Type B pancreatic cell (in vitro differentiated cells): ENCODE data around the gene ZNF441. TPM values are rescaled to one million over a fixed set of nuclear protein-coding genes. Genes with fewer than 3 reads are reported as not detected.

ENCODE experiments used
- DNase-seq: peaks from one replicate; pipeline ENCODE4 v3.0.0; 2021; ENCODE audit warnings: mixed read lengths; ENCODE audit not compliant: unreplicated experiment; ENCODE audit errors: extremely low spot score
- H3K27ac Mint-ChIP-seq: 2 replicates; pipeline ENCODE4 v1.8.0; 2021; ENCODE audit warnings: mild to moderate bottlenecking, mixed read lengths
- H3K27me3 Mint-ChIP-seq: 2 replicates; pipeline ENCODE4 v1.8.0; 2021; ENCODE audit warnings: mixed read lengths
- H3K36me3 Mint-ChIP-seq: 2 replicates; pipeline ENCODE4 v1.8.0; 2021; ENCODE audit warnings: mixed read lengths
- H3K4me1 Mint-ChIP-seq: one replicate; pipeline ENCODE4 v1.8.0; 2021; ENCODE audit warnings: mixed read lengths; ENCODE audit not compliant: unreplicated experiment
- H3K4me3 Mint-ChIP-seq: 2 replicates; pipeline ENCODE4 v1.8.0; 2021; ENCODE audit warnings: mild to moderate bottlenecking, mixed read lengths
- H3K9me3 Mint-ChIP-seq: 2 replicates; pipeline ENCODE4 v1.8.0; 2021; ENCODE audit warnings: mixed read lengths
- total RNA-seq: library from RNA; stranded (reverse); gene quantifications from 2 replicates; pipeline ENCODE4 v1.2.1, GENCODE V29; 2021; ENCODE audit warnings: low replicate concordance
- TF ChIP-seq, protein P1 (sequence below): fragments of 200-600 bp; sonication (generic); conservative IDR thresholded peaks from 2 replicates; pipeline ENCODE4 v1.5.0; 2021; ENCODE audit warnings: antibody characterized with exemption, mild to moderate bottlenecking

Gene ZNF441
- total RNA-seq, 1 donor from 2014 or later: 6.3 TPM

DNA sequence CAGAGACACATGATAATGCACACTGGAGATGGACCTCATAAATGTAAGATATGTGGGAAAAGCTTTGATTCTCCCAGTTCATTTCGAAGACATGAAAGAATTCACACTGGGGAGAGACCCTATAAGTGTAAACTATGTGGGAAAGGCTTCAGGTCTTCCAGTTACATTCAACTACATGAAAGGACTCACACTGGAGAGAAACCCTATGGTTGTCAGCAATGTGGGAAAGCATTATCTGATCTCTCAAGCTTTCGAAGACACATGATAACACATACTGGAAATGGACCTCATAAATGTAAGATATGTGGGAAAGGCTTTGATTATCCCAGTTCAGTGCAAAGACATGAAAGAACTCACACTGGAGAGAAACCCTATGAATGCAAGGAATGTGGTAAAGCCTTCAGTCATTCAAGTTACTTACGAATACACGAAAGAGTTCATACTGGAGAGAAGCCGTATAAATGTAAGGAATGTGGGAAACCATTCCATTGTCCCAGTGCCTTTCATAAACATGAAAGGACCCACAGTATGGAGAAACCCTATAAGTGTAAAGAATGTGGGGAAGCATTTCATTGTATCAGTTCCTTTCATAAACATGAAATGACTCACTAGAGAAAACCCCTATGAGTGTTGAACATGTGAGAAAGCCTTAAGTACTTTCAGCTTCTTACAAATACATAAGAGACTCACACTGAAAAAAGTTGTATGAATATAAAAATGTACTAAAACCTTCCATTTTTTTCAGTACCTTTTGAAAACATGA lies 14.7 kb downstream of the ZNF441 start:
- no peak overlapping the region for H3K4me3 Mint-ChIP-seq
- TF ChIP-seq, protein P1, sequence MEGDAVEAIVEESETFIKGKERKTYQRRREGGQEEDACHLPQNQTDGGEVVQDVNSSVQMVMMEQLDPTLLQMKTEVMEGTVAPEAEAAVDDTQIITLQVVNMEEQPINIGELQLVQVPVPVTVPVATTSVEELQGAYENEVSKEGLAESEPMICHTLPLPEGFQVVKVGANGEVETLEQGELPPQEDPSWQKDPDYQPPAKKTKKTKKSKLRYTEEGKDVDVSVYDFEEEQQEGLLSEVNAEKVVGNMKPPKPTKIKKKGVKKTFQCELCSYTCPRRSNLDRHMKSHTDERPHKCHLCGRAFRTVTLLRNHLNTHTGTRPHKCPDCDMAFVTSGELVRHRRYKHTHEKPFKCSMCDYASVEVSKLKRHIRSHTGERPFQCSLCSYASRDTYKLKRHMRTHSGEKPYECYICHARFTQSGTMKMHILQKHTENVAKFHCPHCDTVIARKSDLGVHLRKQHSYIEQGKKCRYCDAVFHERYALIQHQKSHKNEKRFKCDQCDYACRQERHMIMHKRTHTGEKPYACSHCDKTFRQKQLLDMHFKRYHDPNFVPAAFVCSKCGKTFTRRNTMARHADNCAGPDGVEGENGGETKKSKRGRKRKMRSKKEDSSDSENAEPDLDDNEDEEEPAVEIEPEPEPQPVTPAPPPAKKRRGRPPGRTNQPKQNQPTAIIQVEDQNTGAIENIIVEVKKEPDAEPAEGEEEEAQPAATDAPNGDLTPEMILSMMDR: no peak
- peaks cover 52% of the 10 kb centered on the region for H3K36me3 Mint-ChIP-seq
- H3K27ac Mint-ChIP-seq: no peak overlapping the region
- no peaks in the 10 kb centered on the region for H3K4me1 Mint-ChIP-seq
- DNase-seq: no peak
- no peaks in the 10 kb centered on the region for H3K27me3 Mint-ChIP-seq
- peaks cover 31% of the 10 kb centered on the region for H3K9me3 Mint-ChIP-seq

DNA sequence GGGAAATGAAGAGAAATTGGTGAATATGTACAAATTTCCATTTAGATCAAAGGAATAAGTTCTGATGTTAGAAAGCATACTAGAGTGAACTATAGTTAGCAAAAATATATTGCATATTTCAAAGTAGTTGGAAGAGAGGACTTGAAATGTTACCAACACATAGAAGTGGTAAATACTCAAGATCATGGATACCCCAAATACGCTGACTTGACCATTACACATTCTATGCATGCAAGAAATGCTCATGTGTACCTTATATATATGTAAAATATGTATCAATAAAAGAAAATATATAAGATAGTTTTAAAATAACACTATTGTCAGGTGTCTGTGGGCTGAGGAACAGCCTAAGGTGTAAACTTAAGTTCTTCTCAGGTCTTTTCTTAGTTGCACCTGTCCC lies 17.0 kb downstream of the ZNF441 start:
- no peaks in the 10 kb centered on the region for H3K27me3 Mint-ChIP-seq
- no peaks in the 10 kb centered on the region for H3K4me1 Mint-ChIP-seq
- H3K36me3 Mint-ChIP-seq: peaks cover 43% of the 10 kb centered on the region
- TF ChIP-seq, protein P1: no peak
- DNase-seq: no peak
- peaks cover 27% of the 10 kb centered on the region for H3K9me3 Mint-ChIP-seq
- no peak overlapping the region for H3K27ac Mint-ChIP-seq
- H3K4me3 Mint-ChIP-seq: no peak overlapping the region

DNA sequence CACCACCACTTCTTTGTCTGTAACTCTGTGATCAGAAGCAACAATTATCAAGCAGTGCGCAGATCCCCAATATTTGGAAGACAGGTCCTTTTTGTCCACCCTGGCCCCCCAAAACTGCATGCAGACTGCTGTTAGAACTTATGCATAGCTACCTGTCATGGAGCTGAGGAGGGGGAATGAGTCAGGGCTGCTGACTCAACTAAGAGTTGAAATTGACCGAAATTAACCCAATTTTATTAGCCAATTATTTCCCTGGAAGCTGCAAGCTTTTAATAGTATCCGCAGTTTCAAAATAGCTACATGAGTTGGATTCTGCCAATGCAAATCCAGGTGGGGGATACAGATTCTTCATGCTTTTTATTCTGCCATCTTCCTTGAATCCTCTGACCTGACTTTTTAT lies 17.6 kb downstream of the ZNF441 start:
- Mint-ChIP-seq H3K9me3 (peaks cover 27% of the 10 kb centered on the region), H3K27me3 (no peaks in the 10 kb centered on the region), H3K36me3 (peaks cover 40% of the 10 kb centered on the region), H3K4me1 (no peaks in the 10 kb centered on the region), H3K27ac (no peak overlapping the region), H3K4me3 (no peak overlapping the region)
- TF ChIP-seq, protein P1: no peak
- no peak for DNase-seq

DNA sequence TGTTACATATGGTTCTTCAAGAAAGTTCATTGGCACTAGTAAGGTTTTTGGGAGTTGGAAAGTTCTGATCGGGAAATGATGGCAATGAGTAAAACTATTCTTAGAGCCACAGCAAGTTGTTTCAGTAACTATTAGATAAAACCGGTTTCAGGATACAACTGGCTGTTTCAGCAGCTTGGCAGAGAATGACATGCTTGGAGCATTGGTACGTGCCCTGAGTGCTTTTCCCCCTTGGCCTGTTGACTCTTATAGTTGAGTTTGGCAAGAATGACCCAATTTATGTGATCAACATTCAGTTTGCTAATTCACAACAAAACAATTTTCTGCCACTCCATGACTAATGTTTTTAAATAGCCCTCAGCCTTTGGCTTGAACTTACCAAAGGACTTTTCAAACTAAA lies 20.7 kb downstream of the ZNF441 start:
- Mint-ChIP-seq H3K27ac (no peak overlapping the region), H3K4me1 (no peaks in the 10 kb centered on the region), H3K27me3 (no peaks in the 10 kb centered on the region), H3K9me3 (peaks cover 11% of the 10 kb centered on the region), H3K36me3 (peaks cover 21% of the 10 kb centered on the region), H3K4me3 (no peak overlapping the region)
- DNase-seq: no peak
- TF ChIP-seq, protein P1: no peak

DNA sequence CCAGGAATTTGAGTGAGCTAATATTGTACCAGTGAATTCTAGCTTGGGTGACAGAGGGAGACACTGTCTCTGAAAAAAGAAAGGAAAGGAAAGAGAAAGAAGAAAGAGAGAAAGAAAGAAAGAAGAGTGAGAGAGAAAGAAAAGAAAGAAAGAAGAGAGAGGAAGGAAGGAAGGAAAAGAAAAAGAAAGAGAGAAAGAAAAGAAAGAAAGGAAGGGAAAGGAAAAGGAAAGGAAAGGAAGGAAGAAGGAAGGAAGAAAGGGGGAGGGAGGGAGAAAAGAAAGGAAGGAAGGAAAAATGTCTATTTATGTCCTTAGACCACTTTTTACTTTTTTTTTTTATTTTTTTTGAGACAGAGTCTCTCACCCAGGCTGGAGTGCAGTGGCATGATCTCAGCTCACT lies 26.1 kb downstream of the ZNF441 start:
- no peaks in the 10 kb centered on the region for H3K36me3 Mint-ChIP-seq
- H3K27ac Mint-ChIP-seq: no peak overlapping the region
- no peaks in the 10 kb centered on the region for H3K9me3 Mint-ChIP-seq
- H3K4me3 Mint-ChIP-seq: no peak overlapping the region
- TF ChIP-seq, protein P1: no peak
- peaks cover 23% of the 10 kb centered on the region for H3K27me3 Mint-ChIP-seq
- DNase-seq: no peak
- peaks cover 9% of the 10 kb centered on the region for H3K4me1 Mint-ChIP-seq
